Stimulated activated naive B cell treated with anti-CD40 and anti-IgM and Interleukin-4, amounts not matched to agents 10 μg/mL and 1 μg/mL and 100 μg/mL, for 72 hours (primary cell): ENCODE measurements around the gene TMEM121.
A peak's percentile ranks its signal among the peaks of the same experiment; 100 is the strongest.
"Not testable (repeated sequence)": the region's sequence is repeated elsewhere in the genome, so short reads cannot be mapped to it uniquely, and the experiment has no call there.

Source experiments
- ATAC-seq, 2 donors: fragments of 150-1000 bp; cut with Tn5 transposase; replicated peaks; 2 replicates each; pipeline ENCODE4 v1.10.0; 2021; ENCODE audit warnings: moderate library complexity in 1 of 2
- DNase-seq: peaks from one replicate; pipeline ENCODE4 v3.0.0; 2021
- H3K27ac Mint-ChIP-seq: one replicate; pipeline ENCODE4 v1.8.0; 2022; ENCODE audit warnings: mild to moderate bottlenecking, mixed read lengths
- H3K27me3 Mint-ChIP-seq, 2 donors: one replicate each; pipeline ENCODE4 v1.8.0; 2022; ENCODE audit warnings: mixed read lengths in 2 of 2
- H3K36me3 Mint-ChIP-seq, 2 donors: one replicate each; pipeline ENCODE4 v1.8.0; 2022; ENCODE audit warnings: mixed read lengths in 2 of 2, mild to moderate bottlenecking in 1 of 2
- H3K4me1 Mint-ChIP-seq, 2 donors: one replicate each; pipeline ENCODE4 v1.8.0; 2022; ENCODE audit warnings: mixed read lengths in 2 of 2, mild to moderate bottlenecking in 1 of 2
- H3K4me3 Mint-ChIP-seq, 2 donors: one replicate each; pipeline ENCODE4 v1.8.0; 2022; ENCODE audit warnings: mild to moderate bottlenecking in 2 of 2, mixed read lengths in 2 of 2, moderate library complexity in 1 of 2
- H3K9me3 Mint-ChIP-seq, 2 donors: one replicate each; pipeline ENCODE4 v1.8.0; 2022; ENCODE audit warnings: mixed read lengths in 2 of 2, mild to moderate bottlenecking in 1 of 2

The TMEM121 gene

DNA sequence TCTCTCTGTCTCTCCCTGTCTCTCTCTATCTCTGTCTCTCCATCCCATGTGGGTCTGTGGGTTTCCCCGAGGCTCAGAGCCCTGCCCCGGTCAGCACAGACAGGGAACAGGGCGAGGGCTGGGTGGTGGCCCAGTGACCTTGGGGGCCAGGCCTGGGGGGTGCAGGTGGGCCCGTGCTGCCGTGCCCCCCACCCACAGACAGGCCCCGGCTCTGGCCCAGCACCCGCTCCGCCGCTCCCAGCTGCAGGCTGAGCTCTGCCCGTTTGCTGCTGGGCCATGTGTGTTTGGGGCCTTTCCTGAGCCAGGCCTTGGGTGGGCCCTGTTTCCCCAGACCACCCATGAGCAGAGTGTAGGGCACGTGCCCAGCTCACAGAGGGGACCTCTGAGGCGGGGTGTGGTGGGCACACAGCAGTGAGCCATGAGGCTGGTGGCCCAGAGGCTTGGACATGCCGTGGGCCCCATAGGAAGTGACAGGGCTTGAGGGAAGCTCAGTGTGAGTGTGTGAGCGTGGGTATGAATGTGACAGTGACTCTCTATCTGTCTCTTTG, 51.0 kb downstream of the TMEM121 start:
- ATAC-seq (no peak), DNase-seq (no peak)
- Mint-ChIP-seq H3K9me3 (no peaks in the 10 kb centered on the region), H3K4me3 (peak overlapping the region; percentile 62 to 73), H3K27me3 (no peaks in the 10 kb centered on the region), H3K36me3 (peaks cover 13 to 18% of the 10 kb centered on the region in 2 donors), H3K4me1 (peaks cover 47 to 63% of the 10 kb centered on the region in 2 donors), H3K27ac (peak overlapping the region; percentile 97)

DNA sequence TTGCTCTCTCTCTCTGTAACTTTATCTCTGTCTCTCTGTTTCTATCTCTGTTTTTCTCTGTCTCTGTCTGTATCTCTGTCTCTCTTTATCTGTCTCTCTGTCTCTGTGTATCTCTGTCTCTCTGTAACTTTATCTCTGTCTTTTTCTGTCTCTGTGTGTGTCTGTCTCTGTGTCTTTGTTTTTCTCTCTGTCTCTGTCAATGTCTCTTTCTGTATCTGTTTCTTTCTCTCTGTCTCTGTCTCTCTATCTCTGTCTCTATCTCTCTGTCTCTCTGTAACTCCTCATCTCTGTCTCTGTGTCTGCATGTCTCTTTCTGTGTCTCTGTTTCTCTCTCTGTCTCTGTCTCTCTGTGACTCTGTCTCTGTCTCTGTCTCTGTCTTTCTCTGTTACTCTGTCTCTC, 51.7 kb downstream of the TMEM121 start:
- H3K27me3 Mint-ChIP-seq, result no peaks in the 10 kb centered on the region
- H3K36me3 Mint-ChIP-seq, result peaks cover 18 to 23% of the 10 kb centered on the region in 2 donors
- peaks cover 4 to 6% of the 10 kb centered on the region in 2 donors for H3K9me3 Mint-ChIP-seq
- H3K4me1 Mint-ChIP-seq, result peaks cover 52 to 67% of the 10 kb centered on the region in 2 donors
- H3K27ac Mint-ChIP-seq, result peak overlapping the region; percentile 97
- DNase-seq (no peak), ATAC-seq (no peak)
- H3K4me3 Mint-ChIP-seq, result peak overlapping the region; percentile 62 to 73

DNA sequence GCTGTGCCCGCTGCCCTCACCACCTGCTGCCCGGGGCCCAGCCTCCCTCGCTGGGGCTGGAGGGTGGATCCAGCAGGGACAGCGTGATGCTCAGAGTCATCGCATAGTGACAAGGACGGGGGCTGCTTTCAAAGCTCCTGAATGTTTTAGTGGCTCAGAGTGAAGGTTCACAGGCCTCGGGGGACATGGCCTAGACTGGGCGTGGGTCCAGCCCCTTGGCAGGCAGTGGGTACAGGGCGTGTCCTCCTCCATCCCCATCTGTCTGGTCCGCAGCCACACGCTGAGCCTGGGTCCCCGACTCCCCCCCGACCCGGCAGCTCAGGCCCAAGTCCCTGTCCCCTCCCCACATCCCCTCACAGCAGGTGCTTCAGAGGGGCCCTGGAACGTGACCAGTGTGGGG, 52.8 kb downstream of the TMEM121 start:
- not testable (repeated sequence) for H3K9me3 Mint-ChIP-seq, H3K27me3 Mint-ChIP-seq, DNase-seq, H3K27ac Mint-ChIP-seq, H3K4me3 Mint-ChIP-seq
- Mint-ChIP-seq H3K4me1 (peaks cover 46 to 60% of the 10 kb centered on the region in 2 donors), H3K36me3 (peaks cover 15 to 19% of the 10 kb centered on the region in 2 donors)
- peak; percentile 65 to 68 for ATAC-seq
